Measurements from ENCODE around the gene SNX8. TPM values are rescaled to one million over a fixed set of nuclear protein-coding genes. Genes with fewer than 3 reads are reported as not detected.

The SNX8 gene
- total and polyA plus RNA-seq, 9 of the 15 experiments (the other 6 are each of a cell fraction or from before 2014, with no cell fraction given): 2.7 to 51.6 (median 16.9) TPM

DNA sequence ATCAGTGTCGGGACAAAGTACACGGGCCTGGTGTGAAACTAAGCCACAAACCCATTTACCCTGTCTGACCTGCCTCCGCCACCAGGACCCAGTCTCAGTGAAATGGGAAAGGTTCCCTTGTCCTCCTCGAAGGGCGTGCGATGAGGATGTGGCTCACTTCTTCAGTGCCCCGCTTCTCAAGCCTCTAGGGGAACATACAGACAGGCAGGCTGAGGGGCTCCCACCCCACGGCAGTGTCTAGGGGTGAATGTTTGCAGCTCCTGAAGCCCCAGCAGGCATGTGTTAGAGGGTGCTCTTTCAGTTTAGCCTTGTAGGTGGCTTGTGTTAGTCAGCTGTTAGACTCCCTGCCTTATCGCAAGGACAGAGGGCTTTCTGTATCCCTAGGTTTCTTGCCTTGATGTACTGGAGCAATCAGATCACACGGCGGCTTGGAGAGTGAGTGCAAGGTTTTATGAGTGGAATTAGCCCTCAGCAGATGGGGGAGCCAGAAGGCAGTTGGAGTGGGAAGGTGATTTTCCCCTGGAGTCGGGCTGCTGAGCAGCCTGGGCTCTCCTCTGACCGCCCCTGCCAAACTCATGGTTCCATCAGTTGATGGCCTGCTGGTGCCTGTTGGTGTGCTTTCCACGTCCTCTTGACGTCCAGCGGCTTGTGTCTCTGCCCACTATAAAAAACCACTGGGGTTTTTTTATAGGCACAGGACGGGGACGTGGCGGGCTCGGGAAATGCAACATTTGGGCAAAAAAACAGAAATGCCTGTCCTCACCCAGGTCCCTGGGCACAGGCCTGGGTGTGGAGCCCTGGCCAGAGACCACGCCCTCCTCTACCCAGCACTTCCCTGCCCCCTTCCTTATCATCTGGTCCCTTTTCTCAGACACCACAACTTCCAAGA, 71.5 kb downstream of the SNX8 start (continued):
- TF ChIP-seq NR2C2 (CRISPR knock-in tag; IDR thresholded peaks at IDR 0.05) (no peak), NR2C2 (tag; IDR thresholded peaks at IDR 0.05) (peak; percentile 27; the same call in 1 of the 2 replicates), DPF2 (IDR thresholded peaks at IDR 0.05) (peak; percentile 36), HDAC1 (IDR thresholded peaks at IDR 0.05) (peak in 1 of 2 experiments; percentile 45; a peak in 2 of 4 replicates), ZNF507 (tag; conservative IDR thresholded peaks at IDR 0.05) (no peak), ZNF766 (CRISPR knock-in tag; conservative IDR thresholded peaks at IDR 0.05) (0 out of 2 replicates have a peak, but pooled peaks have one; percentile 36), CXXC5 (CRISPR knock-in tag; IDR thresholded peaks at IDR 0.05) (0 out of 2 replicates have a peak, but pooled peaks have one; percentile 13), ATF7 (IDR thresholded peaks at IDR 0.05) (no peak), CREB1 (IDR thresholded peaks at IDR 0.05) (no peak), CREB1 (CRISPR knock-in tag; IDR thresholded peaks at IDR 0.05) (no peak), JUN (IDR thresholded peaks at IDR 0.05; ENCODE audit: borderline replicate concordance, low read depth, low read length) (no peak), JUN (CRISPR knock-in tag; IDR thresholded peaks at IDR 0.05; ENCODE audit: borderline replicate concordance) (no peak), DACH1 (IDR thresholded peaks at IDR 0.05; ENCODE audit: partially characterized antibody) (peak; percentile 92), KAT8 (IDR thresholded peaks at IDR 0.05; ENCODE audit: low read depth) (no peak), MXI1 (IDR thresholded peaks at IDR 0.05; ENCODE audit: low read depth, low read length) (0 out of 2 replicates have a peak, but pooled peaks have one; percentile 32), RFX1 (IDR thresholded peaks at IDR 0.05) (no peak), TEAD4 (IDR thresholded peaks at IDR 0.05; ENCODE audit: low read length) (peak; percentile 15; the same call in 1 of the 2 replicates), TEAD4 (CRISPR knock-in tag; IDR thresholded peaks at IDR 0.05; ENCODE audit: borderline replicate concordance) (no peak), PHB (CRISPR knock-in tag; IDR thresholded peaks at IDR 0.05) (no peak), U2AF1 (optimal IDR thresholded peaks at IDR 0.05; ENCODE audit: low read depth, low read length) (no peak), RCOR1 (IDR thresholded peaks at IDR 0.05; ENCODE audit: borderline replicate concordance in 1 of 2, low read depth in 2 of 2, low read length in 2 of 2) (peak in 1 of 2 experiments; percentile 54; a peak in 1 of 4 replicates), JUND (IDR thresholded peaks at IDR 0.05; ENCODE audit: borderline replicate concordance, low read depth, low read length) (no peak), JUND (tag; IDR thresholded peaks at IDR 0.05; ENCODE audit: borderline replicate concordance, low read depth, low read length) (0 out of 3 replicates have a peak, but pooled peaks have one; percentile 8), CBFA2T2 (conservative IDR thresholded peaks at IDR 0.05) (peak; percentile 13; the same call in 1 of the 2 replicates), RBBP5 (IDR thresholded peaks at IDR 0.05; ENCODE audit: borderline replicate concordance, insufficient read depth, low read length, poor library complexity, severe bottlenecking) (peak; percentile 3), MAZ (CRISPR knock-in tag; conservative IDR thresholded peaks at IDR 0.05 in 1 of 2, IDR thresholded peaks at IDR 0.05 in 1 of 2) (no peak)
- TF ChIP-seq, protein P1, sequence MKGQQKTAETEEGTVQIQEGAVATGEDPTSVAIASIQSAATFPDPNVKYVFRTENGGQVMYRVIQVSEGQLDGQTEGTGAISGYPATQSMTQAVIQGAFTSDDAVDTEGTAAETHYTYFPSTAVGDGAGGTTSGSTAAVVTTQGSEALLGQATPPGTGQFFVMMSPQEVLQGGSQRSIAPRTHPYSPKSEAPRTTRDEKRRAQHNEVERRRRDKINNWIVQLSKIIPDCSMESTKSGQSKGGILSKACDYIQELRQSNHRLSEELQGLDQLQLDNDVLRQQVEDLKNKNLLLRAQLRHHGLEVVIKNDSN (CRISPR knock-in tag; IDR thresholded peaks at IDR 0.05): 0 out of 2 replicates have a peak, but pooled peaks have one; percentile 6

Measured in K562 (cell line).